Measurements from ENCODE around the gene COL9A3. TPM values are rescaled to one million over a fixed set of nuclear protein-coding genes. Genes with fewer than 3 reads are reported as not detected.

The COL9A3 gene
- total RNA-seq, 1 experiment from 2014 or later: 150 TPM

DNA sequence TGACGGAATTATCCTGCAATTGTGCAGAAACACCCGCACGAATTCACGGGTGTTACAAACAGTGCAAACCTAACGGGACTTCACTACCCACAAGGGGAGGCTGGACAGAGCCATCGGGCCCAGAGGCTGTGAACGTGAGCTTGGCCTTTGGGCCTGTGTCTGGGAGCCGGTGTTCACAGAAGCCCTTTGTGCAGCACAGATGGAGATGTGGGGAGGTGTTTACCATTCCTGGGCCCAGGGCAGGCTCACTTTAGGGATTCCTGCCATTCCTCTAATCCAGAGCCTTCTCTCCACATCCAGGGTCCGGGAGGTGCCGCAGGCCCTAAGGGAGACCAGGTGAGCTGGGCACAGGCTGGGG, 15.0 kb downstream of the COL9A3 start:
- Histone ChIP-seq H3K56ac (ENCODE audit: insufficient read length, low read depth, low read length) (no peak overlapping the region), H2BK12ac (ENCODE audit: insufficient read length, low read depth, low read length) (no peak overlapping the region), H3K4ac (ENCODE audit: low read depth, low read length) (no peak overlapping the region), H2BK20ac (ENCODE audit: low read depth, low read length, poor library complexity, severe bottlenecking) (no peak overlapping the region), H4K5ac (ENCODE audit: insufficient read length, low read depth, low read length) (no peak overlapping the region), H4K20me1 (ENCODE audit: control insufficient read depth, insufficient read depth, insufficient read length) (no peaks in the 10 kb centered on the region), H4K8ac (replicated peaks; ENCODE audit: insufficient read length, low read depth, low read length) (no peak overlapping the region), H3K14ac (ENCODE audit: insufficient read depth, low read length) (no peak overlapping the region), H3K23ac (ENCODE audit: insufficient read length, low read depth, low read length) (no peak overlapping the region), H3T11ph (ENCODE audit: low read length) (no peak overlapping the region), H3K27me3 (ENCODE audit: insufficient read depth, low read length) (no peaks in the 10 kb centered on the region), H2BK5ac (ENCODE audit: insufficient read length, low read length) (no peak overlapping the region), H3K79me1 (ENCODE audit: insufficient read depth, low read depth, low read length, poor library complexity, severe bottlenecking) (no peaks in the 10 kb centered on the region), H3K79me2 (ENCODE audit: insufficient read depth, low read length) (no peaks in the 10 kb centered on the region), H3K27ac (ENCODE audit: insufficient read length, low read depth, low read length) (no peak overlapping the region), H3K4me1 (ENCODE audit: insufficient read depth, low read length) (peaks cover 2% of the 10 kb centered on the region; the same call in 1 of the 2 replicates), H2BK15ac (ENCODE audit: low read depth, low read length) (no peak overlapping the region), H3K4me2 (ENCODE audit: insufficient read depth, insufficient read length, low read length) (no peak overlapping the region), H3K9me3 (ENCODE audit: control insufficient read depth, low read depth, low read length) (no peaks in the 10 kb centered on the region), H4K91ac (ENCODE audit: insufficient read length, low read depth, low read length) (no peak overlapping the region), H3K18ac (ENCODE audit: insufficient read length, low read depth, low read length) (no peak overlapping the region), H3K23me2 (ENCODE audit: insufficient read length, low read depth, low read length, poor library complexity, severe bottlenecking) (no peaks in the 10 kb centered on the region), H2BK120ac (ENCODE audit: low read depth, low read length, poor library complexity, severe bottlenecking) (no peak overlapping the region), H3K9ac (ENCODE audit: extremely low read depth, insufficient read length, low read length) (no peak overlapping the region), H2AK5ac (ENCODE audit: insufficient read length, low read length) (no peak overlapping the region), H2AFZ (ENCODE audit: low read length) (no peak overlapping the region)
- Mint-ChIP-seq H3K9me3 (0 out of 5 replicates have a peak, but pooled peaks cover 0 to 3% of the 10 kb centered on the region in 2 experiments), H3K4me3 (no peak overlapping the region), H3K4me1 (peaks cover 12 to 25% of the 10 kb centered on the region in 2 experiments), H3K27me3 (ENCODE audit: low read depth) (no peaks in the 10 kb centered on the region), H3K27ac (peak overlapping the region; percentile 27 to 96 (median 65); a peak in 4 of 7 replicates), H3K36me3 (ENCODE audit: insufficient read depth in 1 of 3, low read depth in 3 of 3) (peaks cover 0 to 42% (median 22%) of the 10 kb centered on the region in 3 experiments; a peak in 5 of 7 replicates)
- no CpG with 5 or more reads among the region's 10 CpGs for WGBS (ENCODE audit: extremely low coverage, insufficient read length, low lambda C conversion rate)
- TF ChIP-seq, protein P1, sequence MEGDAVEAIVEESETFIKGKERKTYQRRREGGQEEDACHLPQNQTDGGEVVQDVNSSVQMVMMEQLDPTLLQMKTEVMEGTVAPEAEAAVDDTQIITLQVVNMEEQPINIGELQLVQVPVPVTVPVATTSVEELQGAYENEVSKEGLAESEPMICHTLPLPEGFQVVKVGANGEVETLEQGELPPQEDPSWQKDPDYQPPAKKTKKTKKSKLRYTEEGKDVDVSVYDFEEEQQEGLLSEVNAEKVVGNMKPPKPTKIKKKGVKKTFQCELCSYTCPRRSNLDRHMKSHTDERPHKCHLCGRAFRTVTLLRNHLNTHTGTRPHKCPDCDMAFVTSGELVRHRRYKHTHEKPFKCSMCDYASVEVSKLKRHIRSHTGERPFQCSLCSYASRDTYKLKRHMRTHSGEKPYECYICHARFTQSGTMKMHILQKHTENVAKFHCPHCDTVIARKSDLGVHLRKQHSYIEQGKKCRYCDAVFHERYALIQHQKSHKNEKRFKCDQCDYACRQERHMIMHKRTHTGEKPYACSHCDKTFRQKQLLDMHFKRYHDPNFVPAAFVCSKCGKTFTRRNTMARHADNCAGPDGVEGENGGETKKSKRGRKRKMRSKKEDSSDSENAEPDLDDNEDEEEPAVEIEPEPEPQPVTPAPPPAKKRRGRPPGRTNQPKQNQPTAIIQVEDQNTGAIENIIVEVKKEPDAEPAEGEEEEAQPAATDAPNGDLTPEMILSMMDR (conservative IDR thresholded peaks at IDR 0.05): no peak
- no peak for DNase-seq

Measured in H9 (cell line).